SU-DHL-6 (cell line): Measurements from ENCODE around the gene MRPS33.

Experiments used
- CTCF ChIP-seq: fragments of 200-600 bp; sonication (generic); IDR thresholded peaks from one replicate; pipeline ENCODE4 v1.5.1; 2017; ENCODE audit warnings: antibody characterized with exemption, mild to moderate bottlenecking, low read length, moderate library complexity; ENCODE audit not compliant: insufficient read depth, poor library complexity, severe bottlenecking
- EZH2phosphoT487 ChIP-seq: fragments of 200-600 bp; sonication (generic), shearing (Covaris generic); conservative IDR thresholded peaks from 2 replicates; pipeline ENCODE4 v1.6.1; 2018; ENCODE audit warnings: mild to moderate bottlenecking, antibody characterized with exemption, low read length, moderate library complexity, mixed read lengths

DNA sequence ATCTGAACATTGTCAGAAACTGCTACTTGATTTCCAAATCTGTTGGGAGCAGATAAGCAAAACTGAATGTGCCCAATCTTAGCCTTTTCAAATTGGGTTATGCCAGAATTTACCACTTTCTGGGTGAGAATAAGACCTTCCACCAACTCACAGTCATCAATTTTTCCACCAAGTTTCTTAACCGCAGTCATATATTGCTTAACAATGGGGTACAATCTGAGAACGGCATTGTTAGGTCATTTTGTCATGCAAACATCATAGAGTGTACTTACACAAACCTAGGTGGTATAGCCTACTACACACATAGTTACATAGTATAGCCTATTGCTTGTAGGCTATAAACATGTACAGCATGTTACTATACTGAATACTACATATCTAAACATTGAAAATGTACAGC is 16.0 kb downstream of the MRPS33 start:
- no peak for TF ChIP-seq CTCF
- TF ChIP-seq EZH2phosphoT487 = no peak
